ENCODE results near the gene EPN2. TPM values are rescaled to one million over a fixed set of nuclear protein-coding genes. Genes with fewer than 3 reads are reported as not detected.

Gene EPN2
- total RNA-seq, 4 donors from 2014 or later = 18.9 to 31.8 (median 26.2) TPM

GRCh38 chr17:19322129-19322505, 85.0 kb downstream of the EPN2 start:
- Histone ChIP-seq H3K9me3 (no peaks in the 10 kb centered on the region), H3K27me3 (no peaks in the 10 kb centered on the region), H3K36me3 (no peaks in the 10 kb centered on the region), H3K27ac (no peak overlapping the region), H3K4me3 (no peak overlapping the region), H3K4me1 (peaks cover 4 to 6% of the 10 kb centered on the region in 2 donors)
- TF ChIP-seq POLR2A (IDR thresholded peaks at IDR 0.05) (no peak), CTCF (IDR thresholded peaks at IDR 0.05 in 4 of 5, conservative IDR thresholded peaks at IDR 0.05 in 1 of 5) (no peak)
- DNase-seq (no peak), ATAC-seq (no peak)
- in situ Hi-C loops (cut with MboI; ENCODE audit: low sequenced_read_pairs in 4 of 4) = no loop called here
- intact Hi-C loops (cut with DNase I; ENCODE audit: low total_unique reads) = no loop called here

- no peak for ATAC-seq
- Histone ChIP-seq H3K36me3 (no peaks in the 10 kb centered on the region), H3K27me3 (no peaks in the 10 kb centered on the region), H3K4me3 (no peak overlapping the region), H3K27ac (no peak overlapping the region), H3K4me1 (peaks cover 0 to 1% of the 10 kb centered on the region in 2 donors), H3K9me3 (no peaks in the 10 kb centered on the region)
- no peak for DNase-seq
- TF ChIP-seq POLR2A (IDR thresholded peaks at IDR 0.05) (no peak), CTCF (IDR thresholded peaks at IDR 0.05 in 4 of 5, conservative IDR thresholded peaks at IDR 0.05 in 1 of 5) (no peak)
- in situ Hi-C loops (cut with MboI; ENCODE audit: low sequenced_read_pairs in 4 of 4) = no loop called here
- intact Hi-C loops (cut with DNase I; ENCODE audit: low total_unique reads) = no loop called here
Observed at GRCh38 chr17:19322861-19323260, 85.7 kb downstream of the EPN2 start.

GRCh38 chr17:19325542-19325941, 88.4 kb downstream of the EPN2 start:
- in situ Hi-C loops (cut with MboI; ENCODE audit: low sequenced_read_pairs in 4 of 4) = no loop called here
- DNase-seq = no peak
- Histone ChIP-seq H3K27me3 (no peaks in the 10 kb centered on the region), H3K36me3 (no peaks in the 10 kb centered on the region), H3K9me3 (no peaks in the 10 kb centered on the region), H3K4me1 (peaks cover 0 to 9% of the 10 kb centered on the region in 2 donors), H3K4me3 (no peak overlapping the region), H3K27ac (no peak overlapping the region)
- intact Hi-C loops (cut with DNase I; ENCODE audit: low total_unique reads) = no loop called here
- ATAC-seq = no peak
- TF ChIP-seq POLR2A (IDR thresholded peaks at IDR 0.05) (no peak), CTCF (IDR thresholded peaks at IDR 0.05 in 4 of 5, conservative IDR thresholded peaks at IDR 0.05 in 1 of 5) (no peak)

- H3K4me3 ChIP-seq = no peak overlapping the region
- H3K27ac ChIP-seq = no peak overlapping the region
- in situ Hi-C loops (cut with MboI; ENCODE audit: low sequenced_read_pairs in 4 of 4) = no loop called here
- no peaks in the 10 kb centered on the region for H3K36me3 ChIP-seq
- H3K9me3 ChIP-seq = no peaks in the 10 kb centered on the region
- no peak for TF ChIP-seq CTCF (IDR thresholded peaks at IDR 0.05 in 4 of 5, conservative IDR thresholded peaks at IDR 0.05 in 1 of 5)
- no peak for TF ChIP-seq POLR2A (IDR thresholded peaks at IDR 0.05)
- H3K4me1 ChIP-seq = peaks cover 0 to 9% of the 10 kb centered on the region in 2 donors
- ATAC-seq (peak in 1 of 2 donors; percentile 46), DNase-seq (no peak)
- no peaks in the 10 kb centered on the region for H3K27me3 ChIP-seq
- intact Hi-C loops (cut with DNase I; ENCODE audit: low total_unique reads) = no loop called here
Observed at GRCh38 chr17:19327031-19327783, 90.0 kb downstream of the EPN2 start.
